Type B pancreatic cell (in vitro differentiated cells): ENCODE results near the gene CFAP57. TPM values are rescaled to one million over a fixed set of nuclear protein-coding genes. Genes with fewer than 3 reads are reported as not detected.

Source experiments
- DNase-seq: peaks from one replicate; pipeline ENCODE4 v3.0.0; 2021; ENCODE audit warnings: mixed read lengths; ENCODE audit not compliant: unreplicated experiment; ENCODE audit errors: extremely low spot score
- H3K27ac Mint-ChIP-seq: 2 replicates; pipeline ENCODE4 v1.8.0; 2021; ENCODE audit warnings: mild to moderate bottlenecking, mixed read lengths
- H3K27me3 Mint-ChIP-seq: 2 replicates; pipeline ENCODE4 v1.8.0; 2021; ENCODE audit warnings: mixed read lengths
- H3K36me3 Mint-ChIP-seq: 2 replicates; pipeline ENCODE4 v1.8.0; 2021; ENCODE audit warnings: mixed read lengths
- H3K4me1 Mint-ChIP-seq: one replicate; pipeline ENCODE4 v1.8.0; 2021; ENCODE audit warnings: mixed read lengths; ENCODE audit not compliant: unreplicated experiment
- H3K4me3 Mint-ChIP-seq: 2 replicates; pipeline ENCODE4 v1.8.0; 2021; ENCODE audit warnings: mild to moderate bottlenecking, mixed read lengths
- H3K9me3 Mint-ChIP-seq: 2 replicates; pipeline ENCODE4 v1.8.0; 2021; ENCODE audit warnings: mixed read lengths
- total RNA-seq: library from RNA; stranded (reverse); gene quantifications from 2 replicates; pipeline ENCODE4 v1.2.1, GENCODE V29; 2021; ENCODE audit warnings: low replicate concordance
- TF ChIP-seq, protein P1 (sequence below): fragments of 200-600 bp; sonication (generic); conservative IDR thresholded peaks from 2 replicates; pipeline ENCODE4 v1.5.0; 2021; ENCODE audit warnings: antibody characterized with exemption, mild to moderate bottlenecking

The CFAP57 gene
- total RNA-seq, 1 donor from 2014 or later: 1.8 TPM

DNA sequence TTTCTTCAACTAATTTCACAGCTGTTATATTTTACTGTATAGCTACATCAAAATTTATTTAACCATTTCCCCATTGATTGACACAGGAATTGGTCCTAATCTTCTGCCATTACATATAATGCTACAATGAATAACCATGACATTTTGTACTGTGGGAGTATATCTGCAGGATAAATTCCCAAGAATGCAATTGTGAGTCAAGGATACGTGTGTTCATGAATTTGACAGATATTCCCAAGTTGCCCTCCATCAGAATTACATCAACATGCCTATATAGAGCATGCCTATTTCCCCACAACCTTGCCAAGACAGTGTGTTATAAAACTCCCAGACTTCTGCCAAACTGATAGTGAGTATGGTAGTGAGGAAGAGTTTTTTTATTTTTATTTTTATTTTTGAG is 125.9 kb downstream of the CFAP57 start:
- no peak for DNase-seq
- no peak overlapping the region for H3K27ac Mint-ChIP-seq
- H3K27me3 Mint-ChIP-seq: no peaks in the 10 kb centered on the region
- H3K36me3 Mint-ChIP-seq: no peaks in the 10 kb centered on the region
- TF ChIP-seq, protein P1, sequence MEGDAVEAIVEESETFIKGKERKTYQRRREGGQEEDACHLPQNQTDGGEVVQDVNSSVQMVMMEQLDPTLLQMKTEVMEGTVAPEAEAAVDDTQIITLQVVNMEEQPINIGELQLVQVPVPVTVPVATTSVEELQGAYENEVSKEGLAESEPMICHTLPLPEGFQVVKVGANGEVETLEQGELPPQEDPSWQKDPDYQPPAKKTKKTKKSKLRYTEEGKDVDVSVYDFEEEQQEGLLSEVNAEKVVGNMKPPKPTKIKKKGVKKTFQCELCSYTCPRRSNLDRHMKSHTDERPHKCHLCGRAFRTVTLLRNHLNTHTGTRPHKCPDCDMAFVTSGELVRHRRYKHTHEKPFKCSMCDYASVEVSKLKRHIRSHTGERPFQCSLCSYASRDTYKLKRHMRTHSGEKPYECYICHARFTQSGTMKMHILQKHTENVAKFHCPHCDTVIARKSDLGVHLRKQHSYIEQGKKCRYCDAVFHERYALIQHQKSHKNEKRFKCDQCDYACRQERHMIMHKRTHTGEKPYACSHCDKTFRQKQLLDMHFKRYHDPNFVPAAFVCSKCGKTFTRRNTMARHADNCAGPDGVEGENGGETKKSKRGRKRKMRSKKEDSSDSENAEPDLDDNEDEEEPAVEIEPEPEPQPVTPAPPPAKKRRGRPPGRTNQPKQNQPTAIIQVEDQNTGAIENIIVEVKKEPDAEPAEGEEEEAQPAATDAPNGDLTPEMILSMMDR: no peak
- no peak overlapping the region for H3K4me3 Mint-ChIP-seq
- no peaks in the 10 kb centered on the region for H3K9me3 Mint-ChIP-seq
- peaks cover 18% of the 10 kb centered on the region for H3K4me1 Mint-ChIP-seq

DNA sequence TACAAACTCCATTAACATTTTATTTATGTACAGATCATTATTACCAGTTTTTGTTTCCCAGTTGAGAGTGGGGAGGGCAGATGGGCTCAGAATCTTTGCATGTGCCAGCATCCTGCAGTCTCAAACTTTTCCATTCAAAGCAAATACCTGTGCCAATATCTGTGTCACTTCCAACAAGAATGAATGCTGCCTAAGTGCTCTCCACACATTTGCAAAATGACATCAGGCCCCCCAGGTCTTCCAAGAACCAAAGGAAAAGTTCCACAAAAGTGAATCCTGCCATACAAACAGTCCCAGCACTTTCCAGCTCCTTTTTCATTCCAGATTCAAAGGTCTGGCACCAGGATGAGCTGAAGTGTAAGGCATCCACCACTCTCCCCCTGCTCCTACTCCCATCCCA is 127.0 kb downstream of the CFAP57 start:
- H3K36me3 Mint-ChIP-seq: no peaks in the 10 kb centered on the region
- H3K27me3 Mint-ChIP-seq: peaks cover under 1% of the 10 kb centered on the region
- no peaks in the 10 kb centered on the region for H3K9me3 Mint-ChIP-seq

DNA sequence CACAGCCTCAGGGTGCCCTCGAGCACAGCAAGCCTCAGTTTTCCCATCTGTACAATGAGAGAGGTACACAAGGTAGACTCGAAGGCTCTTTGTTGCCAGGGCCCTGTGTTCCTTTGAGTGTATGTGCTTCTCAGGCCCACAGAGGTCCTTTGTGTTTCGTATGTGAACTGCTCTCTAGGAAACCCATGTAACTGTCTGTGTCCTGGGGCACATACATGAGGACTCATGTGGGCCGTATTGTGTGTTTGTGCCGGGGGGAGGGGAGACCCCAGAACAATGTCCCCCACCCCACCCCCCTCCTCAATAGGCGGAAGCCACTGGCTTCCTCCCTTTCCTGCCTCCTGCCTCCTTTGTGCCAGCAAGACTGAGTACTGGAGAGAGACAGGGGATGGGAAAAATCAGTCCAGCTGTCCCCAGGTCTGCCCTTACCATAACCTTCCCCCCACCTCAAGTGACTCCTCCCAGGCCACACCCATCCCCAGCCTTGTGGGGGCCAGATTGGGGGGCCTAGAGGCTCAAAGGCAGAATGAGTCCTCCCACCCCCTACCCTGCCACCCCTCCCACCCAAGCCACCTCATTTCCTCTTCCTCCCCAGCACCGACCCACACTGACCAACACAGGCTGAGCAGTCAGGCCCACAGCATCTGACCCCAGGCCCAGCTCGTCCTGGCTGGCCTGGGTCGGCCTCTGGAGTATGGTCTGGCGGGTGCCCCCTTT is 128.4 kb downstream of the CFAP57 start, which contains the start of gene TIE1:
Gene TIE1 (plus strand): TSS at position 605 of the 717 bp plus-strand sequence. CDS start 90 bp downstream, at position 695.
- no peaks in the 10 kb centered on the region for H3K9me3 Mint-ChIP-seq
- peaks cover 24% of the 10 kb centered on the region for H3K4me1 Mint-ChIP-seq
- no peak within 1 kb of the TSS for H3K4me3 Mint-ChIP-seq
- no peak for DNase-seq
- H3K27ac Mint-ChIP-seq: no peak within 1 kb of the TSS
- TF ChIP-seq, protein P1: no peak
- no peaks in the 10 kb centered on the region for H3K36me3 Mint-ChIP-seq
- H3K27me3 Mint-ChIP-seq: peaks cover 4% of the 10 kb centered on the region

More for the DNA sequence above, 127.0 kb downstream of the CFAP57 start:
- TF ChIP-seq, protein P1: no peak
- no peak overlapping the region for H3K27ac Mint-ChIP-seq
- H3K4me1 Mint-ChIP-seq: peaks cover 20% of the 10 kb centered on the region
- no peak for DNase-seq
- no peak overlapping the region for H3K4me3 Mint-ChIP-seq

DNA sequence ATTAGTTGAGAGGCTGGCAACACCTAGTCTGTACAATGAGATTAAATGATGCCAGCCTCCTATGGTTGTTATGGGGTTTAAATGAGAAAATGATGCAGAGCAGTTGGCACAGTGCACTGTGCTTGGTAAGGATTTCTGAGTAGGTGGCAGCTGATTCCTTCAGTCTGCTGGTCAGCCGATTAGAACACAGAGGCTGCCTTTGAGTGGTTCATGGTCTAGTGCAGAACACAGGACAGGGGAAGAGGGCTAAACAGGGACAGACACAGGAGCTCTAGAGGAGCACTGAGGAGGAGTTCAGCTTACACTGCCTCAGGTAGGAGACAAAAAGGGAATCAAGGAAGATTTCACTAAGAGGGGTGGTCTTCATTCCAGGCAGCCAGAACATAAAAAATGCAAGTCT is 130.1 kb downstream of the CFAP57 start:
- Mint-ChIP-seq H3K27me3 (peaks cover 4% of the 10 kb centered on the region), H3K36me3 (no peaks in the 10 kb centered on the region), H3K4me1 (peaks cover 17% of the 10 kb centered on the region), H3K4me3 (no peak overlapping the region), H3K27ac (no peak overlapping the region), H3K9me3 (no peaks in the 10 kb centered on the region)
- TF ChIP-seq, protein P1: no peak
- no peak for DNase-seq

DNA sequence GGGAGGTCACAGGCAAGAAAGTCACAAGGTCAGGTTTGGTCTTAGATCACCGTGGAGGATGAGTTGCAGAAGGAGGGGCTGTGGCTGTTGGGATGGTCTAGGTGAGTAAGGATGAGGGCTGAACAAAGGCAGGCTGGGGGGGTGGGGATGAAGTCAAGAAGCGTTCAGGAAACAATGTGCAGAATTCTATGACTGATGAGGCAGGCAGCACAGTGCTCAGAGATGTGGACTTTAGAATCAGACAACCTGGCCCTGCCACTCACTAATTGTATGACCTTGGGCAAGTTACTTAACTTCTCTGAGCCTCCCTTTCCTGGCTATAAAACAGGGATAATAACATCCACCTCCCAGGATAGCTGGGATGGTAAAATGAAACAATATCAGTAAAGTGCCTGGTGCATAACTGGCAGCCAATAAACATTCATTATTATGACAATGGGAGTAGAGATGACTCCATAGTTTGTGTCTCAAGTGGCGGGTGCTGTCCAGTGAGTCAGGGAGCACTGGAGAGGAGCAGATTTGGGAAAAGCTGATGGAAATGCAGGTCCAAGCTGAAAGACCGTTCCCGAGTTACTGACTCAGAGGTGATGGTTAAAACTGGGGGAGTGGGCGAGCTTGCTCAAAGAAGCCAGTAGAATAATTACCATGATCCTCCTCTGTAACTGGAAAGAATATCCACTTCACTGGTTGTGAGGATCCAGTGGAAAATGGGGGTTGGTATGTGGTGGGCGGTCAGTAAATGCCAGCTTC is 130.8 kb downstream of the CFAP57 start:
- H3K27ac Mint-ChIP-seq: no peak overlapping the region
- H3K4me1 Mint-ChIP-seq: peaks cover 17% of the 10 kb centered on the region
- no peaks in the 10 kb centered on the region for H3K36me3 Mint-ChIP-seq
- H3K4me3 Mint-ChIP-seq: no peak overlapping the region
- no peak for DNase-seq
- no peaks in the 10 kb centered on the region for H3K9me3 Mint-ChIP-seq
- TF ChIP-seq, protein P1: no peak
- peaks cover 4% of the 10 kb centered on the region for H3K27me3 Mint-ChIP-seq
